ENCODE measurements around the gene HOMER3.
A peak's percentile ranks its signal among the peaks of the same experiment; 100 is the strongest.
"Not testable (repeated sequence)": the region's sequence is repeated elsewhere in the genome, so short reads cannot be mapped to it uniquely, and the experiment has no call there.

HOMER3 gene

DNA sequence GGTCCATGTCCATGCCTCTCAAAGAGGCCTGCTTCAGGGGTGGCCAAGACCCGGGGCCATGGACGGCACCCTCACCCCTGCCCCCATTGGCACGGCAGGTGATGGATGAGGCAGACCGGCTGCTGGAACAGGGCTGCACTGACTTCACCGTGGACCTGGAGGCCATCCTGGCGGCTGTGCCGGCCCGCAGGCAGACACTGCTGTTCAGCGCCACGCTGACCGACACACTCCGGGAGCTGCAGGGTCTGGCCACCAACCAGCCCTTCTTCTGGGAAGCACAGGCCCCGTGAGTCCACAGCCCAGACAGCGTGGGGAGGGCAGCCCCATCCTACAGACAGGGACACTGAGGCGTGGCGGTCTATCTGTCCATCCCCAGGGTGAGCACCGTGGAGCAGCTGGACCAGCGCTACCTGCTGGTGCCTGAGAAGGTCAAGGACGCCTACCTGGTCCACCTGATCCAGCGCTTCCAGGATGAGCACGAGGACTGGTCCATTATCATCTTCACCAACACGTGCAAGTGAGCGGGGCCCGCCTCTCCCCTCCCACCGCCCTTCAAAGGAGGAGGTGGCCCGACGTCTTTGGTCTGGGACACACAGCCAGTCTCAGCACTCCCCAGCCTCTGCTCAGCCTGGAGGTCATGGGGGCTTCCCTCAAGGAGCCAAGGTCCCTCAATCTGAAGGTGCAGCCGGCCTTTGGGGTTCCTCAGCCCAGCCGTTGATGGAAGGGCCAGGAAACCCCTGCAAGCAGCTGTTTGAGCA lies 18.6 kb downstream of the HOMER3 start:
- no peak for DNase-seq

DNA sequence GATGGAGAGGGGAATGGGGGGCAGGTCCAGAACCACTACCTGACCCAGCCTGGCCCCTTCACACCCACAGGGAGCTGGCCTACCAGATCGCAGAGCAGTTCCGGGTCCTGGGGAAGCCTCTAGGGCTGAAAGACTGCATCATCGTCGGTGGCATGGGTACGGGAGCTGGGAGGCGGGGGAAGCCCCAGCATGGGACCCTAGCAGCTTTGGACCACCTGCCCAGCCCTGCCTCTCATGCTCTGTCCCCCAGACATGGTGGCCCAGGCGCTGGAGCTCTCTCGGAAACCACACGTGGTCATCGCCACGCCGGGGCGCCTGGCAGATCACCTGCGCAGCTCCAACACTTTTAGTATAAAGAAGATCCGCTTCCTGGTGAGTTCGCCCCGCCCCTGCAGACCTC lies 19.4 kb downstream of the HOMER3 start:
- DNase-seq: no peak

DNA sequence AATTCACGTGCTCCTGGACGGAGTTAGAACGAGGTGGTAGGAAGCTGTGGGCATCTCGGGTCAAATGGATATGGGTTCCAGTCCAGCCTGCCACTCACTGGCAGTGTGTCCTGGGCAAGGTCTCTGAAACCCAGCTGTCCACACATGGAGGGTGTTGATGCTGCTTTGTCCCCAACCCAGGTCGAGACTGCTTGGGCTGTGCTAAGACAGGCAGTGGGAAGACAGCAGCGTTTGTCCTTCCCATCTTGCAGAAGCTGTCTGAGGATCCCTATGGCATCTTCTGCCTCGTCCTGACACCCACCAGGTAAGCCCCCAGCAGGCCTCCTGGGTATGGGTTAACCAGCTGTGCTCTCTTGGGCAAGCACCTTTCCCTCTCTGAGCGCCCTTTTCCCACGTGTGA lies 20.6 kb downstream of the HOMER3 start:
- no peak for DNase-seq

DNA sequence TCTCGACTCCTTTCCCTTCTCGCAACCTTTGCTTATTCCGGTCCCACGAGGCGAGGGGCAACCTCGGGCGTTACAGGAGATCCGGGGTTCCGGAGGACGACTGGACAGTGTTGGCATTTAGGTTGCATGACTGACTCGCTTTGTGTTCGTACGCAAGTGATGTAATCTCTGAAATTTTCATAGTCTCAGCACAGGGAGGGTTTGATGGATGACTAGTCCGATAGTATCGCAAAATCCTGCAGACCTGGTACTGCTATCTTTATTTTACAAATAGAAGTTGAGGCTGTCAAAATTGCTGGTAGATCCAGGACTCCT lies 21.2 kb downstream of the HOMER3 start:
- DNase-seq: no peak

DNA sequence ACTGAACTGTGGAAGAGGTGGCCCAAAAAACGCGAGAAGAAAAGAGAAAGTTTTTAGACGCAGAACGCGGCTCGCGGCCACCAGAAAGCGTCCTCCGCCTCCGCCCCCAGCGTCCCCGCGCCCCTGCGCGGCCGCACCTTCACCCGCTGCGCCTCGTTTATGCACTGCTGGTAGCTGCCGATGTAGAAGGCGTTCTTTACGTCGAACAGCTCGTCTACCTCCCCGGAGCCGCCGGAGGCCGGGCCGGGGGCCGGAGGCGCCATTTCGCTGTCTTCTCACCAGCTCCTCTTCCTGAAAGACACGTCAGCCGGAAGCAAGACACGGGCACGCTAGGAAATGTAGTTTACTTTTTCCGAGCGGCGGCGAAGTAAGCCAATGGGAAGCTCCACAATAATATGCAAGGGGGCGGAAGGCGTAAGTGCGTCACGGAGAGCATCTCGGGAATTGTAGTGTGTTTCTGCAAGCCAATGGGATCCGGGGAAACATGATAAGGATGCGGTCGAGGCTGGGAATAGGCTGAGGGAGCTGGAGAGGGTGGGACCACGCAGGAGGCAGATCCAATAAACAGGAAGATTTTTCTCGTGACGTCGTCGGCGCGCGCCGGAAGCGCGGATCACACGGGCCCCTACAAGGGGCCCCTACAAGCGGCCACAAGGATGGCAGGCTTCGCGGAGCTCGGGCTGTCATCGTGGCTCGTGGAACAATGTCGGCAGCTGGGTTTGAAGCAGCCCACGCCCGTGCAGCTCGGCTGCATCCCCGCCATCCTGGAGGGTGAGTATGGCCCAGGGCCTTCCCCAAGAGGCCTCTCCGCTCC lies 21.7 kb downstream of the HOMER3 start, which contains the start of the genes COPE and DDX49:
COPE (minus strand) TSS at position 302 of the 814 bp plus-strand sequence; CDS start at position 263, 39 bp downstream.
DDX49 (plus strand) TSS at position 630 of the 814 bp plus-strand sequence; CDS start at position 657, 27 bp downstream.
- DNase-seq: peak; percentile 97

DNA sequence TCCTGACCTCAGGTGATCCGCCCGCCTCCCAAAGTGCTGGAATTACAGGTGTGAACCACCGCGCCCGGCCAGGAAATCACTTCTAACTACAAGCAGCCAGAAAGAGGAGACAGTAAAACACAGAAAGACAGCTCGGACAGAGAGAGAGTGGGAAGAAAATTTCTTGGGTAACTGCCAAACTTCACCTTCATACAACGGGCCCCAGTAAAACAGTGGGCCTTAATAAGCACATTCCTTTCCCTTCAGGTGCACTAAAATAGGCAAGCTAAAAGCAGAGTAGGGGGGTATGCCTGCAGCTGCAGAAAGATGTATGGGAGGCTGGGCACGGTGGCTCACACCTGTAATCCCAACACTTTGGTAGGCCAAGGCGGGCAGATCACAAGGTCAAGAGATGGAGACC lies 23.4 kb downstream of the HOMER3 start:
- not testable (repeated sequence) for DNase-seq

DNA sequence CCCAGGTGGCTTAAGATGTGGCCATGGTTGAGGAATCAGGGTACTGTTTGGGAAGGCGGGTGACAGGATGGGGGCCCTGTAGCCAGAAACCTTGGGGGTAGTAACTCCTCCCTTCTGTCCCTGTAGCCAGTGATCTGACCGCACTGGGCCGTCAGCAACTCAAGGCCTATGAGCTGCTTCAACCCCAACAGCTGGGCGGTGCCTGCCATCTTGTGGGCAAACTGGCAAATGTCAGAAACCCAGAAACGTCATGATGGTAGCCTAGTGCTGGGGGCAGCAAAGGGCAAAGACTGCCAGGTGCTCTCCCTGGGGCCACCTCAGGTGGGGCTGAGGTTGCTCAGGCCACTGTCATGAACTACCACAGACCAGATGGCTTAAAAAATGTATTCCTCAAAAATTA lies 25.4 kb downstream of the HOMER3 start:
- DNase-seq: no peak

DNA sequence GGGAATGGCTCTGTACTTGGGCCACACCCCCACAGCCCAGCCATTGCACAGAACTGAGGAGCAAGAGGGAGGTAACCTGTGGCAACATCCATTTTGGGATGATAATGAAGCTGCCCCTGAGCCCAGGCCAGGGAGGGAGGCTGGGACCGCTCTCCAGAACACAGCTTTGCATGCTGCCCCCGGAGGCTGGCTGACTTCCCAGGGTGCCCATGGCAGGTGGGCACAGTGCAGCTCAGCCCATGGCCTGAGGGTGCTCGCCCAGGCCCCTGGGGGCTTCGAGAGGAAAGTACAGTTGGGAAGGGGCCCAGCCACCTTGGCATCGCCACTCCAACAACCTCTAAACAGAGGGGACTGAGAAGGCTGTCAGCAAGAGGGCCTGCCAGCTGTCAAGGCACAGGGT lies 27.6 kb downstream of the HOMER3 start:
- DNase-seq: no peak

DNA sequence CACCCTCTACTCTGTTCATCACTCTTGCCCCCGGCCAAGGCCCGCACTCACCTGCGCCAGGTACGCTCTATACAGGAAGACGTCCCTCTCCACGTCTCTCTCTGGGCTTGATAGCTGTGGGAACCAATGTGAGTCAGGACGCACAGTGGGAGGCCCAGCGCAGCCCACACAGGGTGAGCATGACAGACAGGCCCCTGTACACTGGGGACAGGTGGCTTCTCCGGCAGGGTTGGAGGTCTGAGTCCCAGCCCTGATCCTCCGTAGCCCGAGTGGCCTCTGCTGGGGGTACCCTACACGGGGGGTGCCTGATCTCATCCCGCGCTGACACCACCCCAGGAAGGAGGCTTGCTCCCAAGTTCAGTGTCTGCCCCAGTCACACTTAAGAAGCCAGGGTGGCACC lies 28.1 kb downstream of the HOMER3 start:
- DNase-seq: no peak

DNA sequence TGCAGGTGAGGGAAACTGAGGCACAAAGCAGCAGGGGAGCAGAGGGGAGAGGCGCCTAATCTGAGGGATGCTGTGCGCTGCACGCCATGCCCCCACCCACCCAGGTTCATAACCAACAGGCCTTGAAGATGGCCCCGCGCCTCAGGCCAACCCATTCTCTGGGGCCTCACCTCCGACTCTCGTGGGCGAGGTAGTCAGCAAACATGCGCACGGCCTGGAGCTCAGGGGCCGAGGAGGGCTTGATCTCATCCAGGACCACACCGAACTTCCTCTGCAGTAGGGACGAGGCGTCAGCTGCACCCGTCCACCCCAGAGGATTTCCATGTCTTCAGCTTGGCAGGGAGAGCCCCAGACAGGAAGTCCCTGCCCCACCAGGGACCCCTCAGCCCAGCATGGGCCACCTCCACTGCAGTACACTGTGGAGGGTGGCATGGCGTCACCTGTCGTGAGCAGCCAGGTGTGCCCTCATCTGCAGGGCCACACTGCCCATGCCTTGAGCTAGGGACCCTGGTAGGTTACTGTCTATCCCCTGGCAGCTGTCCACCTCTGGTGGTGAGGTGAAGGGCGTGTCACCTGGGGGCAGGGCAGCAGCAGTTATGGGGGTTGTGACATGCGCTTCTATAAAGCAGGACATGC lies 30.1 kb downstream of the HOMER3 start:
- DNase-seq: no peak

DNA sequence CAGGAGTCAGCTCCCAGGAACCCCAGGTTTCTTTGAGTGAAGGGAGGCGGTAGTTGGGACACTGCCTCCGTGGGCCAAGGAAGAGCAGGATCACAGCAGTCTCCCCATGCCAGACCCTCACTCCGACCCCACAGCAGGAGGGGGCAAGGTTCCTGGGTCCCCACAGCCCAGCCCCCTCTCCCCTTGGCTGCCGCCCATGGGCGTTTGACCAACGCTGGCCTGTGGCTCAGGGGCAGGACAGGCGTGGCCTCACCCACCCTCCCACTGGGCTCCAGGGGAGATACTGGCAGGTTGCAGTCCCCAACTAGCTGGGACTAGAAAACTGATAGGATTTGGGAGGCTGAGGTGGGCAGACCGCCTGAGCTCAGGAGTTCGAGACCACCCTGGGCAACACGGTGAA lies 31.0 kb downstream of the HOMER3 start:
- DNase-seq: no peak

DNA sequence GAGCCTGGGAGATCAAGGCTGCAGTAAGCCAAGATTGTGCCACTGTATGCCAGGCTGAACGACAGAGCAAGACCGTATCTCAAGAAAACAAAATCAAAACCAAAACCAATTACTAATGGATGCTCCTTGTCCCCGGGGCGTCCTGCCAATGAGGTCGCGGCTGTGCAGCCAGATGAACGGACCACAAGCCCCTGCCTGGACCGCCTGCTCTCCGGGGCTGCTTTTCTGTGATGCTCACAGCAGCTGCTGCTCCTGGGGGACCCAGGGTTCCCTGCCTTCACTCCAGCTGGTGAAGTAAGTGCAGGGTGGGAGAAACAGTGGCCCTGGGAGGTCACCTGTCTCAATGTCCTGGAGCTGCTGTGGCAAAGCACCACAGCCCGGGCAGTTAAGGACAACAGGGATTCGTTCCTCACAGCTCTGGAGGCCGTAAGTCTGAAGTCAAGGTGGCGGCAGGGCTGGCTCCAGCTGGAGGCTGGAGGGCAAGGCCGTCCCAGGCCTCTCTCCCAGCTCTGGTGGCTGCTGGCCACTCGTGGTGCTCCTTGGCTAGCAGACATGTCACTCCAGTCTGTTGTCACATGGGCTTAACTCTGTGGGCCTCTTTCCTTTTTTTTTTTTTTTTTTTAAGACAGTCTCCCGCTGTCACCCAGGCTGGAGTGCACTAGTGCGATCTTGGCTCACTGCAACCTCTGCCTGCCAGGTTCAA lies 31.9 kb downstream of the HOMER3 start:
- DNase-seq: no peak

DNA sequence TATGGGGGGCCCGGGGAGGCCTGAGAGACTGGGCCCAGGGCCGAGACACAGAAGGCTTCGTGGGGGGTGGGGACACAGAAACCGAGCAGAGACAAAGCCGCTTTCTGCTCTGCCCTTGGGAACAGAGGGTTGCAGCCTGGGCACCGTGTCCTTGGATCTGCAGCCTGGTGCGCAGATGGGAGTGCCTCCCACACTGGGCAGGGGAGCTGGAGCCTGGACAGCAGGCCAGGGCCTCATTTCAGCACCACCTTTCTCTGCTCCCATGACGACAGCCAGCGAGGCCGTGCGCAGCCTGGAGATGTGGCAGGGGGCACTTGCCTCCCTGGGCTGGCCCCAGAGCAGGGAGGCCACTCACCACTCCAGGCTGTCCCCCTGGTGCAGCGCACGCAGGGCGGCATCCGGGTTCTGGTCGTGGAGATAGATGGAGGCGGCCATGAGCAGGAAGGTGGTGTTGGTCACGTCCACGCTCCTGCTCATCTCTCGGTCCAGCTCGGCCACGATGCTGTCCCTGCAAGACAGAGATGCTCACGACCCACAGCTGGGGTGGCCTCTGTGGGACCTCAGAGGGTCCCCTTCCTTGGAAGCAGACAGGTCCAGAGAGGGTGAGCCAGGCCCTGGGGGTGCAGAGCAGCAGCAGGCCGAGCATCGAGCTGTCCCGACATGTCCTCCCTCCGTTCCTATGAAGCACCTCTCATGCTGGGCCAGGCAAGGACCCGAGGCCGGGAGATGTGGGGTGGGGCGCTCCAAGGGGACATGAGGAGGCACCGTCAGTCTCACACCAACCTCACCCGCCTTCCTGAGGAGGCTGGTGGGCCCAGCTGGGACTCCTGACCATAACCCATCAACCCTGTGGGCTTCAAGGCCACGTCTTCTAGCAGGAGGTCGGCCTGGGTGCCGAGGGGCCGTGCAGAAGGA lies 34.2 kb downstream of the HOMER3 start:
- no peak for DNase-seq

DNA sequence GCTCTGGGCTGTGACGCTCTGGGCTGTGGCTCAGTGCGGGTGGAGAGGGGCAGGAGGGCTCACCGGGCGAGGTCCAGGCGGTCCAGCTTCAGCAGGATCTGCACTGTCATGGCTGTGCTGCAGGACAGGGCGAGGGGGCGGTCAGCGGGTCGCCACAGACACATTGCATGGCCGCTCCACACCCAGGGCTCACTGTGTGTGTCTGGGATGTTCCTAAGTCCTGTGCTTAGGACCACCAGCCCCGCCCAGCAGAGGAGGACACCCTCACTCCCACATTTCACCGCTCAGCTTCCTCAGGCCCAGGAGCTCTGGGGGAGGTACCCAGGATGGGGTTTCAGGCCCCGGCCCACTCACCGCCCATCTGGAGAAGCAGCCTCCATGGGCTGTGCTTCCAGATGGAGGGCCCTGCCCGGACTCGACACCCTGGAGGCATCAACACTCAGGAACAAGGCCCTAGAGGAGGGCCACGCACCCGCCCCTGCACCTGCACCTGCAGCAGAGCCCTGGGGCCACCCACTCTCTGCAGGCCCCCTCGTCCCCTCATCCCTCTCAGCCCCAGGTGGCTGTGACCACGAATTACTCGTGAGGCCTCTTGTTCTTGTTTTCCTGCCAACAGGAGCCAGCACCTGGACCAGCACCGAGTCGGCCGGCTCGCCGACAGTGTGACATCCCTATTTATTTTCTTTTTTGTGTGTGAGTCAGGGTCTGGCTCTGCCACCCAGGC lies 35.3 kb downstream of the HOMER3 start:
- no peak for DNase-seq

DNA sequence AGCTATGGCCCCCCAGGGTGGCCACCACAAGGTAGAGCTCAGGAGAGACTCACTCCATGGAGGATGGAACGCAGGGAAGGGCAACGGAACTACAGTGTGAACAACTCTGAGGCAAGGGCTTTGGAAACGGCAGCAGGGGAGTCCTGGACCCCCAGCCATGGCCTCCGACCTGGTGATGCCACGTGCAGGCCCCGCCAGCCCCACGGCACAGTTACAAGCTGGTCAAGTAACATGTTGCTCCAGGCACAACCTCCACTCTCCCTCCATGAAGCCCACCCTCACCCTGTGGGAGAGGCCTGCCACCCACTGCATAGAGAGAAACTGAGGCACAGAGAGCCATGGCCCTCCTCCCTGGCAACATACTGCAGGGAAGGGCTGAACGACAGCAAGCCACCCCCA lies 36.0 kb downstream of the HOMER3 start:
- DNase-seq: no peak

DNA sequence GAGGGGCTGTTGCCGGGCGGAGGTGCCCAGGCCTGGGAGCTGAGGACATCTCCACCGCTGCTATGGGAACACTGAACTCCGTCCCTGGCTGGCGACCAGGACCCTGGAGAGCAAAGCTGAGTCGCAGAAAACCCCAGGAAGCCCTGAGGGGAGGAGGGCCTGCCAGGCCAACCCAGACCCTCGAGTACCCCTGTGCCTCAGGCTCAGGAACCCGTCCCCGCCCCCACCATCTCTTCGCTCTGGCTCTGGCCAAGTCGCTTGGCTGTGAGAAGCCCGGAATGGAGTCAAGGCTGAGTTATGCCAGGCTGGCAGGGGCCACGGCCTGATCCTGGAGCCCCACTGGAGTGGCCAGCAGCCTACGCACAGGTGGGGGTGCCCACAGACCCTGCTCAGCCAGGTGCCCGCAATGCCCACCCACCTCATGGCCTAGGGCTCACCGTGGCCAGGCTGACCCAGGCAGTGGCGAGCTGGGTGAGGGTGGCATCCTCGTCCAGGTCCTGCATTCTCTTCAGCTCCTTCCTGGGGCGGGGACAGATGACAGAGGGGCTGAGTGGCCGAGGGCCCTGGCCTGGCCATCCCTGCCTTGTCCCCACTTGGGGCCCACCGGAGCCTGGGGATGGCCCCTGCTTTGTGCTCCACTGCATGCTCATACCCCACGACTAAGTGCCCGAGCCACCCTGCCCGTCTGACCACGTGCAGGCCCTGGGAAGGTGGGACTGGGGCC lies 36.5 kb downstream of the HOMER3 start:
- no peak for DNase-seq

DNA sequence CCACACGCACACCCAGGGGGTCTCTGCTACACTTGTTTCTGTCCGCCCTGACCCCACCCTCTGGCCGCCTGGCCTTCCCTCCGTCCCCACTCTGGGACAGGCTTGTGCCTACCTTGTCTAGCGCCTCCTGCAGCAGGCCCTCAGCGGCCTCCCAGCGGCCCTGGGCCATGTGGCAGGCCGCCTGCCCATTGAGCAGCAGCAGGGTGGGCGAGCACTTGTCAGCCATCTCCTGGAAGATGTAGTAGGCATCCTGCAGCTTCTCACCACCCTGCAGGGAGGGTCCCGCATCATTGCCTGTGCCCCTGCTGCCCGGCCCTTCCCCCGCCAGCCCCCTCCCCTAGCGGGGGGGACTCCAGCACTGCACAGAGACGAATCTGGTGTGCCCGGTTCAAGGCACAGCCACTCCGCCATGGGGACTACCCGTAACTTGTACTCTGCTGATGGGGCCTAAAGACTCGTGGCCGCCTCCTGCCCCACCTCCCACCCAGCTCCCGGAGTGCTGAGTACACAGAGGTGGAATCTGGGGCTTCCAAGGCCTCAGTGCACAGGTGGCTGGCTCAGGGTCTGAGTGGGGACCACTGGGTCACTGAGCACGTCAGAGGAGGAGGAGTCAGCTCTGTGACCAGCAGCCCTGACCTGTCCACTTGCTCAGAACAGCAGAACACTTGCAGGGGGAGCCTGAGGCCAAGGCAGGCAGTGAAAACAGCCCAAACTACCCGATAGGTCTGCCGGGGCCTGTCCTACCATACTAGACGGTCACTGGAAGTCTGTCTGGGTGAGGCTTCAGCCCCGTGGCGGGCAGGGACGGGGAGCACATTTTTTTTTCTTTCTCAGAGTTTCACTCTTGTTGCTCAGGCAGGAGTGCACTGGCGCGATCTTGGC lies 37.6 kb downstream of the HOMER3 start:
- no peak for DNase-seq

DNA sequence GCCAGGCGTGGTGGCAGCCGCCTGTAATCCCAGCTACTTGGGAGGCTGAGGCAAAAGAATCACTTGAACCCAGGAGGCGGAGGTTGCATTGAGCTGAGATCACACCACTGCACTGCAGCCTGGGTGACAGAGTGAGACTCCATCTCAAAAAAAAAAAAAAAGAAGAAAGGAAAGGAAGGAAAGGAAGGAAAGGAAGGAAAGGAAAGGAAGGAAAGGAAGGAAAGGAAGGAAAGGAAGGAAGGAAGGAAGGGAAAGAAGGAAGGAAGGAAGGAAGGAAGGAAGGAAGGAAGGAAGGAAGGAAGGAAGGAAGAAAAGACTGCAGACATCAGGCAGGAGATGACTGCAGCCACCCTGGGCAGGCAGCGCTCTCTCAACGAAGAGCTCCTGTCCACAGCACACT lies 38.5 kb downstream of the HOMER3 start:
- not testable (repeated sequence) for DNase-seq

DNA sequence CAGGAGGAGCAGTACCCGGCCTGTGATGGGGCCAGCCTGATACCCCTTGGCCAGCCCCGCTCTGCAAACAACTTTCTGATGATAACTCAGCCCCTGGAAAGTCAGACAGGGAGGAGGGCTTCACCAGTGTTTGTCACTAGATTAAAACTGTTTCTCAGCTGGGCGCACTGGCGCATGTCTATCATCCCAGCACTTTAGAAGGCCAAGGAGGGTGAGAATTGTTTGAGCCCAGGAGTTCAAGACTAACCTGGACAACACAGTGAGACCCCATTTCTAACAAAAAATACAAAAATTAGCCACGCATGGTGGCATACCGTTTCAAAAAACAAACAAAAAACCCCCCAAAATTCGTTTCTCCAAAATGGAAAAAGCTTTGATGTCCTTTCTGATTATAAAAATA lies 39.5 kb downstream of the HOMER3 start:
- DNase-seq: no peak

All from activated CD8-positive, alpha-beta memory T cell treated with anti-CD3 and anti-CD28 coated beads, Interleukin-2, amount 50 U/mL, for 4 hours (primary cell).